Body of pancreas (tissue), 4 donors: ENCODE measurements around the gene SNX13.

Experiments used
- POLR2A ChIP-seq, 3 donors: fragments of 450-650 bp; IDR thresholded peaks; one replicate each; pipeline ENCODE4 v1.6.1; 2016; ENCODE audit warnings: antibody characterized with exemption in 3 of 3, mild to moderate bottlenecking in 2 of 3
- TF ChIP-seq, protein P1 (sequence below), 7 experiments: fragments of 450-650 bp in 4 of 7; fragments of 200-600 bp in 3 of 7; sonication (generic) in 3 of 7; IDR thresholded peaks; one replicate each; pipeline ENCODE4 v1.5.1; 2016 to 2019; ENCODE audit warnings: antibody characterized with exemption in 7 of 7

DNA sequence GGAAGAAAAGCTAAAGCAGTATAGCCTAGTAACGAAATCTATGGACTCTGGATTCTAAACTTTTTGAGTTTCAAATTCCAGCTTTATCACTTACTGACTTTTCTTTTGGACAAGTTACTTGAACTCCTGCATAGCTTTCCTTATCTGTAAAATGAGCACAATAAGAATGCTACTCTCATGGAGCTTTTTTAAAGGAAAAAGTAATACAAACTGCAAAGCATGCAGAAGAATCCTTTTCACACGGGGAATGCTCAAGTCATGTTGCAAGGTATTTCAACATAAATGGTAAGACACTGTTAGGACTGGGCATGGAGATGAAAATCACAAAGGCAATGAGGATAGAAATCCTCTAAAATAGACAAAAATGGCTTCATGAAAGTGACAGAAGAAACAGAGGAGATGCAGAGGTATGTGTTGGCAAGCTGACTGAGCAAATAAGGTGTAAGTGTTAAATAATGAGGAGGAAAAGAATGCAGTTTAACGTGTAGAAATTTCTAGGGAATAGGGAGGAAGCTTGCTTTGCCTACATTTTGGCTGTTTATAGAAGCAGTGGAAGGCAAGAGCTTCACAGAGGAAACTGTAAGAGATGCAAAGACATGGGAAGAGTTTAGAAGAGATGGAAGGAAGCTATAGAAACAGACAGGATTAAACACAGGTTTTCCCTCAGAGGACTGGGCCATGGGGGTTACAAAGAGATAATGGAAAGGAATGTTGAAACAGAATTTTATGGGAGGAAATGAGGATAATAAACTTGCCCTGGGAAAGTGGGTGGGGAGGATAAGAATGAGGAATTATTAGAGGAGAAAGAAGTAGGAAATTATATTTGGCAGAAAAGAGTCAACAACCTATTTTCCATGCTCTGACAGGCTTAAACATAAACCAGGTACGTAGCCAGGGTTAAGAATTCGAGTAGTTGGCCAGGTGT lies 28.8 kb upstream of the SNX13 start:
- TF ChIP-seq, protein P1, sequence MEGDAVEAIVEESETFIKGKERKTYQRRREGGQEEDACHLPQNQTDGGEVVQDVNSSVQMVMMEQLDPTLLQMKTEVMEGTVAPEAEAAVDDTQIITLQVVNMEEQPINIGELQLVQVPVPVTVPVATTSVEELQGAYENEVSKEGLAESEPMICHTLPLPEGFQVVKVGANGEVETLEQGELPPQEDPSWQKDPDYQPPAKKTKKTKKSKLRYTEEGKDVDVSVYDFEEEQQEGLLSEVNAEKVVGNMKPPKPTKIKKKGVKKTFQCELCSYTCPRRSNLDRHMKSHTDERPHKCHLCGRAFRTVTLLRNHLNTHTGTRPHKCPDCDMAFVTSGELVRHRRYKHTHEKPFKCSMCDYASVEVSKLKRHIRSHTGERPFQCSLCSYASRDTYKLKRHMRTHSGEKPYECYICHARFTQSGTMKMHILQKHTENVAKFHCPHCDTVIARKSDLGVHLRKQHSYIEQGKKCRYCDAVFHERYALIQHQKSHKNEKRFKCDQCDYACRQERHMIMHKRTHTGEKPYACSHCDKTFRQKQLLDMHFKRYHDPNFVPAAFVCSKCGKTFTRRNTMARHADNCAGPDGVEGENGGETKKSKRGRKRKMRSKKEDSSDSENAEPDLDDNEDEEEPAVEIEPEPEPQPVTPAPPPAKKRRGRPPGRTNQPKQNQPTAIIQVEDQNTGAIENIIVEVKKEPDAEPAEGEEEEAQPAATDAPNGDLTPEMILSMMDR (IDR thresholded peaks at IDR 0.05) = no peak
- no peak for TF ChIP-seq POLR2A (IDR thresholded peaks at IDR 0.05)
